Activated CD4-positive, alpha-beta T cell treated with anti-CD3 and anti-CD28 coated beads, Interleukin-2, Interleukin-6, amounts not matched to agents 100 ng/mL and 50 ng/mL, durations not matched to agents 16 hours and 8 hours (primary cell): ENCODE measurements around the gene ANAPC13.
A peak's percentile ranks its signal among the peaks of the same experiment; 100 is the strongest.

Experiments
- DNase-seq: peaks from one replicate; pipeline ENCODE4 v3.0.0-alpha.2; 2020

The ANAPC13 gene

DNA sequence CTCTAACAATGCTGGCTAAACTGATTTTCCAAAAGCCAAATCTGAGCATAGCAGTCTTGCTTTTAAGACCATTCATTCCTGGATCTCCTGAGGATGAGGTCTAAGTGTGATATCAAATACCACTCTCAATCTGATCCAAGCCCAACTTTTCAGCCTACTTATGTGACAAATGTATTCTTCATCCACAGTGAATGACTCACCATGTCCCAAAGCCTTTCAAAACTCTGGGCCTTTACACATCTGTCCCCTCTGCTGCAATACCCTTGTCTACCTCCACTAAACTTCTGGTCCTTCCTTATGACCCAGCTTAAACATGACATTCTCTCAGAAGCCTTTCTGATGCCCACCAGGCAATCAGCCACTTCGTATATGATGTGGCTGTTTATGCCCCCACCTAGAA, 4.6 kb downstream of the ANAPC13 start:
- DNase-seq, result no peak

GRCh38 chr3:134480546-134480945, 5.2 kb downstream of the ANAPC13 start:
- DNase-seq, result no peak

- DNase-seq, result no peak
Observed at GRCh38 chr3:134477938-134478337, 7.8 kb downstream of the ANAPC13 start.

GRCh38 chr3:134477002-134477401, 8.8 kb downstream of the ANAPC13 start:
- no peak for DNase-seq

GRCh38 chr3:134476306-134476705, 9.5 kb downstream of the ANAPC13 start:
- no peak for DNase-seq

DNA sequence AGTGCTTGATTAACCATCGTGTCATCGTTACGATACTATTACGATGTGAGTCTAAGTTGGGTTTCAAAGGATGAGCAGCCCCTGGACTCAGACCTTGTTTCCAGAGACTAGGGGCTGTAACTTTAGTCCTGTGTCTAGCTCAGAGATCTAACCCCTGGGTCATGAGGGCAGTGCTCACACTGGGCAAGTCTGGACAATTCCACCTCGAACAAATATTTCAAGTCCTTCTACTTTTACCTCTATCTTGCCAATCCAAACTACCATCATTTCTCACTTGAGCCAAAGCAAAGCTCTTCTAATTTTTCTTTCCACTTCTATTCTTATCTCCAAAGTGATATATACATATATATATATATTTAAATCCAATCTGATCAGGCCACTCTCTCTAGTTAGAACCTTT, 10.8 kb downstream of the ANAPC13 start:
- DNase-seq, result no peak

DNA sequence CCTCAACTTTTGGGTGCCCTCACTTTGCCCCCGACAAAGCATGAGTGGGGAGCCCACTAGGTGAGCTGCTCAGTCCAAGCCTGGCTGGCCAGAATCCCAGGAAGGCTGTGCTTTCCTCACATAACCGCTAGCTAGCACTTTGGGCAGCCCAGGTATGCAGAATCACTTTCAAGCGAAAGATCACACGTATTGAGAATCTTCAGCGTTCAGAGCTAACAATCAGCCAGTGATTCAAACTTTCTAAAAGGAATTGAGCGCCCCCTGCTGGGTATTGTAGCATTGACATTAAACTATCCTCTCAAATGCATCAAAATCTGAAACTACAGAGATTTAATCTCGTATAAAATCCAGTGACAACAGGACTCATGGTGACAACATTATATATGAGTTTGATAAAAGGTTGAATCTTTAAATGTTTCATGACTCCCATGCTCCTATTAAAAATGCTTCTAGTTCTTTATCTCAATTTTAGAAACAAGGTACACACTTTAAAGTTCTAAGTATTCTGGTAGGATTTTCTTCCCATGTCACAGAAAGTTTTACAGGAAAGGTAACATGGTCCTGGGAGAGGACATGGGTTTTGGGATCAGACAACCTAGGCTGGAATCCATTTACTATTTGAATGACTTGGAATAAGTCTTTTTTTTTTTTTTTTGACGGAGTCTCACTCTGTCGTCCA, 11.8 kb downstream of the ANAPC13 start:
- DNase-seq, result peak; percentile 79

- no peak for DNase-seq
Observed at GRCh38 chr3:134472831-134473230, 13.0 kb downstream of the ANAPC13 start.

DNA sequence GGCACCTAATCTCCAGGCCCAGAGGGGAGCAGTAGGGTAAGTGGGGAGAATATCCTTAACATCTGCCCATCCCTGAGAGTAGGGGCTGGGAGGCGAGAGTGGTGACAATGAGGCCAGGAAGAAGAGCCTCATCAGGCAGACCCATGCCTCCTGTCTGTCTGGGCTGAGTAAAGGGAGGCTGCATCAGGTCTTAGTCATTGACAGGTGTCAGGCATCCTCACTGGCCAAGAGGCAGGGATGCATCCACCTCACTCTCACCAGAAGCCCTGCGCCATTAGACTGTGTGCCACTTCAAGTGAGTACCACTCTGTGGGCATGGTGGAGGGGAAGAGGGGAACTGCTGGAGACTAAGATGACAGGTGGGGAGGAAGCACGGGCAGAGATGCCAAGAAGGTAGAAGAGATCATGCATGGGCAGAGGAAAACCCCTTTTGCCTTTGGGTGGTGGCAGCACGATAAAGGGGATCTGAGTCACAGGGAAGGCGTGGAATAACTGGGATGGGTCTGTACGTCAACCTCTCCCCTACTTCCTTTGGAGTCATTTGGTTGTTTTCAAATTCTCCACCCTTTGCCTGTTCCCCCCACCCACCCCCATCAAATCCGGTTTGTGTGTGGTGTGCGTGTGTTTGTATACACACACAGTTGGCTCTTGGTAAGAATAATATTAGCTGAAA, 14.1 kb downstream of the ANAPC13 start:
- DNase-seq, result no peak

DNA sequence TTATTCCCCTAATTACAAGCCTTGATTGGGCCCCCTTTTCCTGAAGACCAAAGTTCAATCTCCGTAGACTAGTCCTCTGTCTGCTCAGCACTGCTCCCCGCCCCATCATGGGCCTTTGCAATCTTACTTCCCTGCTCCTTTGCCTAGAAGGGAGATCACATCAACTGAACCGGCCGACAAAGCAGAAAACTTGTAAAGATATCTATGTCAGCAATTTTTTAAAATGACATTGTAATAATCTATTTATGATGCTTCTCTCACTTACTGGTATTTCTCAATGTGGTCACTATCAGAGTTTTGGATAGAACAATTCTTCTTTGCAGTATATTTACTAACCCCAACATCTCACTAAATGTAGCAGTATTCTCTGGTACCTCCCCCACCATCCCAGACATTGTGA, 17.3 kb downstream of the ANAPC13 start:
- DNase-seq, result no peak

DNA sequence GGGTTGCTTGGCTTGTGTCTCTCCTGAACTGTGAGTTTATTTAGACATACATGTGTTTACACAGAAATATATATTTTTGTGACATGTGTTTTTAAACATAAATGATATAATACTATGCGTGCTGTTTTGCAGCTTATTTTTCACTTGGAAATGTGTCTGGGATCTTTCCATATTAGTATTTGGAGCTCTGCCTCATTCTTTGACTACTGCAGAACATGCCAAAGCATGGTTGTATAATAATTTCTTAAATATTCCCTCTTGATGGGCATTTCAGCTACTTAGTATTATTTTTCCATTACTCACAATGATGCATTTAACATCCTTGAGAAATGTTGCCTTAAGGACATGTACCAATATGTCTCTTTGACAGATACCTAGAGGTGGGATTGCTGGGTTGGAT, 19.5 kb downstream of the ANAPC13 start:
- DNase-seq, result no peak

DNA sequence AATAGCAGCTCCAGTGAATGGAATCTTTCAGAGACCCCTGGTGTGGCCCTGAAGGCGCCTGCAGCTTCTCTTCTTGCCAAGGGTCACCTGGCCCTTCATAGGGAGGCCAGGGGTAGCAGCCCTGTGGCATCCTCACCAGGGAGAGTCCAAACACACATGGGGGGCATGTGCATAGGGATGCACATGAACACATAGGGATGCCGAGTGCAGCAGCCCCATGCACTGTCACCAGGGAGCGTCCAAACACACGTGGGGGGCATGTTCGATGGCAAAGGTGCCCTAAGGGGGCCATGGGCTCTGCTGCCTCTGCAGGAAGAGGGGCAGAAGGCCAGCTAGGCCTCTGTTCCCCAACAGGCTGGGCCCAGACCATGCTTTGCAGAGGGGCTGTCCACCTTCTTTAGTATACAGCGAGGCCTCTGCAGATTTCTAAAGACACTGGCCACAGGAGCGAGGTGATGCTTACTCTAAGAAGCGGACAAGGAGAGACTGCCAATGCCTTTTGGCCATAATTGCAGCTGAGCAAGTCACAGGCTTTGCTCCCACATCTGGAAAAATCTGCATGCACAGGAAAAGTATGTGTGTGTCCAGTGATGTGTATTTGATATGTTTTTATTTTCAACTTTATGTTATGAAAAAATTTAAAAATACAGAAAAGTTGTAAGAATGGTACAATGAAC, 21.0 kb downstream of the ANAPC13 start:
- DNase-seq, result no peak

DNA sequence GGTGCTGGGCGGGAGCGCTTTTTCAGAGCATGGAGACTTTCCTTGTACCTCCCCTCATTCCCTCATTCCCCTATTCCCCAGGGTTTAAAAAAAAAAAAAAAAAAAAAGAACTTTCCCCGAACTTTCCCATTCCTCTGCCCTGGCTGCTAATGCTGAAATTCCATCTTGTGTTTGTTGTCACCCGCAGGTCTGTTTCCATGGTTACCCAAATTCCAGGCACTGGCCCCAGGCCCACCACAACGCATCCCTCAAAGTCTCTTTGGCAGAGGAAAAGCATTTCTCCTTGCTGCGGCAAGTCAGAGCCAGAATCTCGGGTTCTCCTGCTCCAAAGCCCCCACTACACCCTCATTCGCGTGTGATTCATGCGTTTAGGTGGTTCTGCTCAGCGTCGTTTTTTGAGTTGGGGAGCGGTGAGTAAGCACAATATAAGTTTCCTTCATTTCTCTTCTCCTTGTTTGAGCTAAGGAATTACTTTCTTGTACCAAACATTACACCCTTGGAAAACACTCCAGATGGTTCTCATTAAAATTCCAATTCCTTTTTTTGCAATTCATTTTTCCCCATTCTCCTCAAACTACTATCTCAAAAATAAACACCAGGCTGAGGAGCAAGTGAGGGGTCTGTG, 21.6 kb downstream of the ANAPC13 start:
- no peak for DNase-seq

- no peak for DNase-seq
Observed at GRCh38 chr3:134463676-134464063, 22.1 kb downstream of the ANAPC13 start.

- DNase-seq, result no peak
Observed at GRCh38 chr3:134462331-134462941, 23.3 kb downstream of the ANAPC13 start.

DNA sequence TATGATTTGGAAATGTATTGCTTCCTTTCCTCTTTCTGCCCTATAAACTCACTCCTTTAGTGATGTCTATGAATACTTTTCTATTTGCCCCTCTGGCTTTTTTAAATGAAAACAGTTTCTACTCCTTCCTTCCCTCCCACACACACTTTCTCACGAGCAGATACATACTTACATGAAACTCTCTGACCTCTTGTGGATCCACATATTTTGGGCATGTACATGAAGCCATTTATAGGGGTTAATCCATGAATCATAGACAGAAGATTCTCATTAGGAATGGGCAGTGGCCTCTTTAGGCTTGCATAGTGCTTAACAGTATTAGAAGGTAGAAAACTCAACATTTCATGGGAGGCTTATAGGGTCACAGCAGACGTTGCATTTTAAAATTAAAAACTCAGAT, 24.8 kb downstream of the ANAPC13 start:
- no peak for DNase-seq

- no peak for DNase-seq
Observed at GRCh38 chr3:134459562-134459961, 26.2 kb downstream of the ANAPC13 start.

DNA sequence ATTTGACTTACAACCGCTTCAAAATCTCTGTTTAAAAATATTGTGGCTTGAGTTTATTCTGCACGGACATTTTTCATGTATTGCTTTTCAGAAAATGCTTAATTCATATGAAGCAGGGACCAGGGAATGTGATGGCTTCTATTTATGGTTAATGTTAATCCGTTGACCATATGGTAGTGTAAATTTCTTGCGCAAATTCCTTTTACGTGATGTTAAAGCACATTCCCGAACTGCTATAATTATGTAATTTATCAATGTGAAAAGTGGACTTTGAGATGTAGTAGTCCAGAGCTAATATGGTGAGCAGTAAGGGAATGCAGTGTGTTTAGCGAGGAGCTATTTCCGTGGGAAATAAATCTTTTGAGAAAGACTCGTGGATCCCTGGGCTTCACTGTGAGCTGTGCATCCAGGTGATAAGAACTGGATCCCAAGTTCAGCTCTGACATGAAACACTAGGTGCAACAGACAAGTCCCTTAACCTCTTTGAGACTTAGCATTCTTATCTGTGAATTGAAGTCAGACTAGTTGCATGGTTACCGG, 27.3 kb downstream of the ANAPC13 start:
- no peak for DNase-seq

DNA sequence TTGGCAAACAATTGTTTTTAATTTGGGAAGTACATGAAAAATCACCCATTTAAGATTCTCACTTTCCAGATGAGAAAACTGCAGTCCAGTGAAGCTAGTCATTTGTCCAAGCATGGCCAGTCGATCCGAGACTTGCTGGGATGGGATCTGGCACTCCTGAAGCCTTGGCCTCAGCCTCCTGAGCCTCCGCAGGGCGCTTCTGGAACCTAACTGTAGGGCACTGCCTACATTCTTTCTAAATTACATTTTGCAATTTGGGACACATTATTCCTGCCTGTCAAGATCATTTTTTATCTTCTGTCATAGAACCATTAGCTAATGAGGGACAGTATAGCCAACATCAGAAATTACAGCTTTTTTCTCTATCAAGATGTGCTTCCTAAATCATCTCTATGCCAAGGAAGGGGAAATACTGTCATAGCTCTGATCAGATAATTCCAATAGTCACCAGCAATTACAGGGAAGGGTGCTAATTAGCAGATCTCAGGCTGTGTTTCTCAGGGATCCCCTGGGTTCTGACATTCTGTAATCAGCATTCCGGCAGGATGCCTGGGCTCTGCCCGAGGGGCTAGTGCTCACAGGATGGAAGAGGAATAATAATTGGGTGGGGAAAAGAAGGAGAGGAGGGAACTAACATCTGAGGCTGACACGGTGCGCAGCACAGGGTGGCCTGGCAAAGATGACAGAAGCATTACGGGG, 28.3 kb downstream of the ANAPC13 start:
- no peak for DNase-seq

DNA sequence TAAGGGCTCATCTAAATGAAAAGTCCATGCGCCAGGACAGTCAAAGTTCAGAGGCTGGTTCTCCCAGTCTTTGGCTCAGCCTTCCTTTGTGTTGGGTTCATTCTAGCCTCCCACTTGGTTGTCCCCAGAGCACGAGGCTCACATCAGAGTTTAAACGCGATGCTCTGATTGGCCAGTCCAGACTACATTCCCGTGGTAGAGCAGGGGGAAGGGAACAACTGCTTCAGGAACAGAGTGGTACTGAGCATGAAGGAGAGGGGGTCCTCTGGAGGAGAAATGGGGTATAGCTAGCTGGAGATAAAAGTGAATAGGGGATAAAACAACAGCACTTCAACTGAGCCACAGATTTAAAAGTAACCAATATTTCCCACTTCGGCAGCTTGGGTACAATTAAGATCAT, 32.2 kb downstream of the ANAPC13 start:
- DNase-seq, result no peak

- no peak for DNase-seq
Observed at GRCh38 chr3:134449951-134450350, 35.8 kb downstream of the ANAPC13 start.

DNA sequence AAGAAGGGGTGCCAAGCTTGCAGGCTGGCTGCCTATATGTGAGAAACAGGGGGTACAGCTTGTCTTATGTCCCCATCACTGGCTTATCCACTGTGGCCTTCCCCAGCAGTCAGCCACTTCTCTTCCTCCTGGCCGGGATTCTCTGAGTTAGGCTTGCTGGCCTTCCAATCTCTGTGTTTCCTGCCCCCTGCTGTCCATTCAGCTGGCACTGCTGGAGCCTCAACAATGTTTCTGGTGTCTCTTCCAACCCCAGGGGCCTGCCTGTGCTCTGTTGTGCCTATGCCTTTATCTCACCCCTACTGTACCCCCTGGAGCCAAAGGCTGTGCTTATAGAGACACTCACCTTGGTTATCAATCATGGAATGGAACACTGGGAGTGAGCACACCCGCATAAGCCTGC, 36.5 kb downstream of the ANAPC13 start:
- no peak for DNase-seq

- DNase-seq, result no peak
Observed at GRCh38 chr3:134448664-134449063, 37.1 kb downstream of the ANAPC13 start.
